HG03196 (cell line): ENCODE measurements around the gene FMN1.

Experiments used
- ATAC-seq: cut with Tn5 transposase; IDR thresholded peaks from one replicate; pipeline ENCODE4 v1.9.1; 2021; ENCODE audit not compliant: unreplicated experiment

The FMN1 gene

GRCh38 chr15:33126559-33127290 is 67.8 kb downstream of the FMN1 start:
- no peak for ATAC-seq

- no peak for ATAC-seq
These were observed 68.5 kb downstream of the FMN1 start for GRCh38 chr15:33125894-33126537.

GRCh38 chr15:33124811-33125210 is 69.7 kb downstream of the FMN1 start:
- ATAC-seq: no peak

GRCh38 chr15:33124279-33124678 is 70.2 kb downstream of the FMN1 start:
- ATAC-seq: no peak

- no peak for ATAC-seq
These were observed 74.6 kb downstream of the FMN1 start for GRCh38 chr15:33119865-33120264.

GRCh38 chr15:33119273-33119672 is 75.2 kb downstream of the FMN1 start:
- no peak for ATAC-seq

GRCh38 chr15:33116198-33116597 is 78.3 kb downstream of the FMN1 start:
- ATAC-seq: no peak

GRCh38 chr15:33115191-33115861 is 79.2 kb downstream of the FMN1 start:
- no peak for ATAC-seq

GRCh38 chr15:33114374-33114717 is 80.2 kb downstream of the FMN1 start:
- ATAC-seq: no peak

GRCh38 chr15:33113666-33114373 is 80.7 kb downstream of the FMN1 start:
- no peak for ATAC-seq

- no peak for ATAC-seq
These were observed 81.9 kb downstream of the FMN1 start for GRCh38 chr15:33112541-33113105.

- no peak for ATAC-seq
These were observed 83.5 kb downstream of the FMN1 start for GRCh38 chr15:33111041-33111451.

GRCh38 chr15:33109345-33109744 is 85.2 kb downstream of the FMN1 start:
- ATAC-seq: no peak

- ATAC-seq: no peak
These were observed 86.0 kb downstream of the FMN1 start for GRCh38 chr15:33108518-33108917.

GRCh38 chr15:33107950-33108349 is 86.6 kb downstream of the FMN1 start:
- ATAC-seq: no peak

- no peak for ATAC-seq
These were observed 90.3 kb downstream of the FMN1 start for GRCh38 chr15:33104212-33104611.

GRCh38 chr15:33101036-33101435 is 93.5 kb downstream of the FMN1 start:
- no peak for ATAC-seq

- no peak for ATAC-seq
These were observed 94.2 kb downstream of the FMN1 start for GRCh38 chr15:33100314-33100713.

GRCh38 chr15:33099739-33100138 is 94.8 kb downstream of the FMN1 start:
- ATAC-seq: no peak

GRCh38 chr15:33099213-33099612 is 95.3 kb downstream of the FMN1 start:
- no peak for ATAC-seq
